NT2/D1 (cell line): Measurements from ENCODE around the gene DUSP7.

Source experiments
- SUZ12 ChIP-seq: IDR thresholded peaks from 2 replicates; pipeline ENCODE4 v1.6.1; 2011; ENCODE audit not compliant: insufficient read length, insufficient read depth; ENCODE audit errors: extremely low read depth
- ZNF274 ChIP-seq: IDR thresholded peaks from 2 replicates; pipeline ENCODE4 v1.6.1; 2011; ENCODE audit warnings: mild to moderate bottlenecking, low read depth, low read length

GRCh38 chr3:52064561-52064960, 8.2 kb upstream of the DUSP7 start:
- TF ChIP-seq ZNF274 (no peak), SUZ12 (no peak)
